HCT116 (cell line): ENCODE results near the gene LYL1. TPM values are rescaled to one million over a fixed set of nuclear protein-coding genes. Genes with fewer than 3 reads are reported as not detected.
A peak's percentile ranks its signal among the peaks of the same experiment; 100 is the strongest.

Experiments used
- ATAC-seq: fragments of 200-7000 bp; cut with Tn5 transposase; 2 replicates; pipeline ENCODE4 v1.9.1; 2020; ENCODE audit warnings: mild to moderate bottlenecking, moderate library complexity
- BruUV-seq: library from RNA; stranded (reverse); fragments of 400-500 nt; replicated peaks from 2 replicates; lab custom pipeline; 2021; lab: Mats Ljungman, UMichigan
- CTCF ChIA-PET: fragments of 300-600 bp; sonication (Branson Sonifier 250); formaldehyde crosslinking; loops from one replicate; lab custom pipeline; 2021; ENCODE audit warnings: antibody characterized with exemption; lab: Charles Lee
- POLR2A ChIA-PET: fragments of 300-600, 350-600 bp; sonication (Branson Sonifier 250); formaldehyde crosslinking; loops from one replicate; lab custom pipeline; 2021; ENCODE audit warnings: antibody characterized with exemption; lab: Charles Lee
- RAD21 ChIA-PET, 2 experiments: fragments of 300-600 bp; sonication (Branson Sonifier 250); formaldehyde crosslinking; loops; one replicate each; lab custom pipeline; 2023; ENCODE audit warnings: low total read pairs in 2 of 2; ENCODE audit not compliant: uncharacterized antibody in 2 of 2, unreplicated experiment in 2 of 2, low non-redundant PET in 1 of 2; lab: Charles Lee
- DNase-seq: peaks from one replicate; pipeline ENCODE4 v3.0.0-alpha.2; 2010; ENCODE audit warnings: low read depth, low spot score
- H2AFZ ChIP-seq: fragments of 200-600 bp; shearing (Covaris generic), sonication (generic); 2 replicates; pipeline ENCODE4 v1.6.1; 2017; ENCODE audit warnings: low read depth, mixed run types, mixed read lengths, antibody characterized with exemption, low read length; ENCODE audit not compliant: poor library complexity, severe bottlenecking
- H3K27ac ChIP-seq: 2 replicates; pipeline ENCODE4 v1.5.1; 2012; ENCODE audit warnings: low read depth, low read length
- H3K27me3 ChIP-seq: fragments of 200-600 bp; sonication (generic); 2 replicates; pipeline ENCODE4 v1.6.1; 2016; ENCODE audit warnings: mixed run types, low read length, mixed read lengths; ENCODE audit not compliant: insufficient read depth
- H3K36me3 ChIP-seq, 2 experiments: fragments of 200-500 bp in 1 of 2; fragments of 200-600 bp in 1 of 2; sonication (Bioruptor generic) in 1 of 2; sonication (generic) in 1 of 2; 2 replicates each; pipeline versions ENCODE4 v1.5.1 to v1.6.1; 2014 to 2016; ENCODE audit warnings: low read length in 2 of 2, inconsistent platforms in 1 of 2, mixed read lengths in 1 of 2, mixed run types in 1 of 2; ENCODE audit not compliant: insufficient read depth in 2 of 2, control insufficient read depth in 1 of 2
- H3K4me1 ChIP-seq, 2 experiments: fragments of 200-600 bp in 1 of 2; sonication (generic) in 1 of 2; 2 replicates each; pipeline versions ENCODE4 v1.5.1 to v1.6.1; 2012 to 2017; ENCODE audit warnings: low read length in 2 of 2, inconsistent platforms in 1 of 2, mild to moderate bottlenecking in 1 of 2, mixed read lengths in 1 of 2, mixed run types in 1 of 2, moderate library complexity in 1 of 2; ENCODE audit not compliant: insufficient read depth in 2 of 2, control insufficient read depth in 1 of 2
- H3K4me2 ChIP-seq: fragments of 200-600 bp; sonication (generic); 2 replicates; pipeline ENCODE4 v1.6.1; 2017; ENCODE audit warnings: mixed run types, low read length, mixed read lengths
- H3K4me3 ChIP-seq, 2 experiments: fragments of 200-600 bp in 1 of 2; sonication (generic) in 1 of 2; replicated peaks in 1 of 2; 2 replicates each; pipeline ENCODE4 v1.5.1; 2011 to 2016; ENCODE audit warnings: low read length in 2 of 2, control low read depth in 1 of 2, low read depth in 1 of 2, mild to moderate bottlenecking in 1 of 2, mixed read lengths in 1 of 2, mixed run types in 1 of 2
- H3K79me2 ChIP-seq: fragments of 200-600 bp; sonication (generic); 2 replicates; pipeline ENCODE4 v1.6.1; 2017; ENCODE audit warnings: mild to moderate bottlenecking, mixed run types, low read length, moderate library complexity, mixed read lengths; ENCODE audit not compliant: insufficient read depth
- H3K9ac ChIP-seq: fragments of 200-600 bp; sonication (generic); 2 replicates; pipeline ENCODE4 v1.6.1; 2016; ENCODE audit warnings: low read length, mixed read lengths
- H3K9me2 ChIP-seq: fragments of 200-600 bp; sonication (generic), shearing (Covaris generic); 2 replicates; pipeline ENCODE4 v1.6.1; 2017; ENCODE audit warnings: mixed run types, mild to moderate bottlenecking, moderate library complexity; ENCODE audit not compliant: insufficient read depth
- H3K9me3 ChIP-seq, 2 experiments: fragments of 200-500 bp in 1 of 2; fragments of 200-600 bp in 1 of 2; sonication (Bioruptor generic) in 1 of 2; sonication (generic) in 1 of 2; 2 replicates each; pipeline ENCODE4 v1.6.1; 2014 to 2017; ENCODE audit warnings: low read length in 2 of 2, mixed read lengths in 2 of 2, inconsistent platforms in 1 of 2, low read depth in 1 of 2, mild to moderate bottlenecking in 1 of 2, mixed run types in 1 of 2, moderate library complexity in 1 of 2; ENCODE audit not compliant: control insufficient read depth in 1 of 2, insufficient read depth in 1 of 2
- H4K20me1 ChIP-seq: fragments of 200-600 bp; sonication (generic), shearing (Covaris generic); 2 replicates; pipeline ENCODE4 v1.6.1; 2017; ENCODE audit warnings: mixed run types, mild to moderate bottlenecking, moderate library complexity; ENCODE audit not compliant: insufficient read depth
- CEBPB ChIP-seq: IDR thresholded peaks from 2 replicates; pipeline ENCODE4 v1.6.1; 2012; ENCODE audit warnings: low read depth
- ZFX ChIP-seq: fragments of 450-650 bp; IDR thresholded peaks from 2 replicates; pipeline ENCODE4 v1.6.1; 2017
- intact Hi-C: fragments of 100-400 bp; cut with micrococcal nuclease; formaldehyde crosslinking; loops from 2 replicates; pipeline ENCODE4 v1.10.0; 2022
- total RNA-seq: library from RNA; stranded (reverse); gene quantifications from one replicate; pipeline ENCODE4 v1.2.1, GENCODE V29; 2021; ENCODE audit not compliant: unreplicated experiment
- TF ChIP-seq, protein P1 (sequence below): IDR thresholded peaks from 2 replicates; pipeline ENCODE4 v1.6.1; 2011; ENCODE audit warnings: mild to moderate bottlenecking, low read length, moderate library complexity; ENCODE audit not compliant: insufficient replicate concordance; ENCODE audit errors: extremely low read depth
- TF ChIP-seq, protein P2 (sequence below), 3 experiments: fragments of 200-600 bp in 1 of 3; sonication (generic) in 1 of 3; IDR thresholded peaks in 2 of 3; conservative IDR thresholded peaks in 1 of 3; 2 replicates each; pipeline ENCODE4 v1.5.1; 2012 to 2017; ENCODE audit warnings: low read depth in 2 of 3, low read length in 2 of 3, antibody characterized with exemption in 1 of 3, borderline replicate concordance in 1 of 3, control low read depth in 1 of 3, mild to moderate bottlenecking in 1 of 3, mixed read lengths in 1 of 3, mixed run types in 1 of 3, moderate library complexity in 1 of 3; ENCODE audit not compliant: insufficient read depth in 1 of 3

LYL1 gene
- total RNA-seq, 1 experiment from 2014 or later = 2.6 TPM

DNA sequence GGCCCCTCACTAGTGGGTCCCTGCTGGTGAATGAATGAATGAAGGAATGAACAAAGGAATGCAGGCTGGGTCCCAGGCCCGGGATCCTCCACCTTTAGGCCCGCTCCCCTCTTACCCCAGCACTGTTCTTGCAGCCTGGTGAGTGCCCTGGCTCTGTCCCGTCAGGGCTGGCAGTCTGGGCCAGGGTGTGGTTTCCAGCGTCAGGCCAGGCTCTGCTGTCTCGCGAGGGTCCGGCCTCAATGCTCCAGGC, 317 bp downstream of the LYL1 start:
- peak overlapping the region; percentile 56 for H3K4me2 ChIP-seq
- POLR2A ChIA-PET = no interaction called here
- peak overlapping the region; percentile 44 for H3K9ac ChIP-seq

DNA sequence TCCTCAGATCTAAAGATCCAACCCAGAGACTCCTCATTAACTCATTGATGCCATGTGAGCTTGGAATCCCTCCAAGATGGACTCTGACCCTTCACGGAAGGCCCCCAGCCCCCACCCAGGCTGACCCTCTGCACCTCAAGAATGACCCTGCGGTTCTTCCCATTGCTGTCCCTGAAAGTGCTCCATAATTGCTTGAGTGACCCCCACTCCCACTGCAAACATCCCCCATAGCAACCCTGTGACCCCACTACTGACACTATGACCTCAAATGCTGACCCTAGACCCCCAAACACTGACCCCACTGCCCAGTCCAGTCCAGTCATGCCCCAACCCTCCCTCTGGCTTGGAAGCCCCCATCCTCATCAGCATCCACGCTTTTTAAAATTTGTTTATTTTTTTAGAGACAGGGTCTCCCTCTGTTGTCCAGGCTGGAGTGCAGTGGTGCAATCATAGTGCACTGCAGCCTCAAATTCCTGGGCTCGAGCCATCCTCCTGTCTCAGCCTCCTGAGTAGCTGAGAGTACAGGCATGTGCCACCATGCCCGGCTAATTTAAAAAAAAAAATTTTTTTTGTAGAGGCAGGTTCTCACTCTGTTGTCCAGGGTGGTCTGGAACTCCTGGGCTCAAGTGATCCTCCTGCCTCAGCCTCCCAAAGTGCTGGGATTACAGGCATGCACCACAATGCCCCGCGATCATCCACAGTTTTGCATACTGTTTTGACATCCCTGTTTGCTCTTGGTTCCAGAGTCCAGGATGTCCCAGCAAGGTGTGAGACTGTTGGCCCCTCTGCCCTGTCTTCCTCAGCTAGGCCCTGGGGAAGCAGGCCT, 855 bp downstream of the LYL1 start:
- ChIA-PET CTCF (interaction anchor here (0.5 to 1.0 kb wide), 10 partner anchors 16 to 233 kb away, joined by 3 to 13 read pairs (median 4); partner anchors contain the start of gene NACC1), RAD21 (interaction anchor here in 1 of 2 experiments (0.8 kb wide), 1 partner anchor 124 kb away, joined by 4 read pairs; no protein-coding TSS in a partner anchor), POLR2A (interaction anchor here (1.0 kb wide), 1 partner anchor 51 kb away, joined by 4 read pairs; no protein-coding TSS in a partner anchor)
- Histone ChIP-seq H3K9me3 (no peaks in the 10 kb centered on the region), H3K9me2 (no peaks in the 10 kb centered on the region), H3K4me3 (peak overlapping the region; percentile 28 to 45), H4K20me1 (no peaks in the 10 kb centered on the region), H2AFZ (no peak overlapping the region), H3K79me2 (no peaks in the 10 kb centered on the region), H3K9ac (peak overlapping the region; percentile 44), H3K4me1 (peaks cover 3 to 39% of the 10 kb centered on the region in 2 experiments; a peak in 3 of 4 replicates), H3K36me3 (no peaks in the 10 kb centered on the region), H3K27ac (peak overlapping the region; percentile 16; the same call in 1 of the 2 replicates), H3K27me3 (no peaks in the 10 kb centered on the region), H3K4me2 (peak overlapping the region; percentile 56)
- intact Hi-C loops = loop anchor here (1.0 kb wide), 1 partner anchor 160 kb away; no protein-coding TSS in a partner anchor
- TF ChIP-seq, protein P1, sequence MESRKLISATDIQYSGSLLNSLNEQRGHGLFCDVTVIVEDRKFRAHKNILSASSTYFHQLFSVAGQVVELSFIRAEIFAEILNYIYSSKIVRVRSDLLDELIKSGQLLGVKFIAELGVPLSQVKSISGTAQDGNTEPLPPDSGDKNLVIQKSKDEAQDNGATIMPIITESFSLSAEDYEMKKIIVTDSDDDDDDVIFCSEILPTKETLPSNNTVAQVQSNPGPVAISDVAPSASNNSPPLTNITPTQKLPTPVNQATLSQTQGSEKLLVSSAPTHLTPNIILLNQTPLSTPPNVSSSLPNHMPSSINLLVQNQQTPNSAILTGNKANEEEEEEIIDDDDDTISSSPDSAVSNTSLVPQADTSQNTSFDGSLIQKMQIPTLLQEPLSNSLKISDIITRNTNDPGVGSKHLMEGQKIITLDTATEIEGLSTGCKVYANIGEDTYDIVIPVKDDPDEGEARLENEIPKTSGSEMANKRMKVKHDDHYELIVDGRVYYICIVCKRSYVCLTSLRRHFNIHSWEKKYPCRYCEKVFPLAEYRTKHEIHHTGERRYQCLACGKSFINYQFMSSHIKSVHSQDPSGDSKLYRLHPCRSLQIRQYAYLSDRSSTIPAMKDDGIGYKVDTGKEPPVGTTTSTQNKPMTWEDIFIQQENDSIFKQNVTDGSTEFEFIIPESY = no peak
- TF ChIP-seq, protein P2, sequence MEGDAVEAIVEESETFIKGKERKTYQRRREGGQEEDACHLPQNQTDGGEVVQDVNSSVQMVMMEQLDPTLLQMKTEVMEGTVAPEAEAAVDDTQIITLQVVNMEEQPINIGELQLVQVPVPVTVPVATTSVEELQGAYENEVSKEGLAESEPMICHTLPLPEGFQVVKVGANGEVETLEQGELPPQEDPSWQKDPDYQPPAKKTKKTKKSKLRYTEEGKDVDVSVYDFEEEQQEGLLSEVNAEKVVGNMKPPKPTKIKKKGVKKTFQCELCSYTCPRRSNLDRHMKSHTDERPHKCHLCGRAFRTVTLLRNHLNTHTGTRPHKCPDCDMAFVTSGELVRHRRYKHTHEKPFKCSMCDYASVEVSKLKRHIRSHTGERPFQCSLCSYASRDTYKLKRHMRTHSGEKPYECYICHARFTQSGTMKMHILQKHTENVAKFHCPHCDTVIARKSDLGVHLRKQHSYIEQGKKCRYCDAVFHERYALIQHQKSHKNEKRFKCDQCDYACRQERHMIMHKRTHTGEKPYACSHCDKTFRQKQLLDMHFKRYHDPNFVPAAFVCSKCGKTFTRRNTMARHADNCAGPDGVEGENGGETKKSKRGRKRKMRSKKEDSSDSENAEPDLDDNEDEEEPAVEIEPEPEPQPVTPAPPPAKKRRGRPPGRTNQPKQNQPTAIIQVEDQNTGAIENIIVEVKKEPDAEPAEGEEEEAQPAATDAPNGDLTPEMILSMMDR (IDR thresholded peaks at IDR 0.05 in 2 of 3, conservative IDR thresholded peaks at IDR 0.05 in 1 of 3; ENCODE audit: borderline replicate concordance in 1 of 3, insufficient read depth in 1 of 3, low read depth in 2 of 3, low read length in 2 of 3) = 0 out of 6 replicates have a peak, but pooled peaks of 1 of the 3 experiments have one; percentile 1
- DNase-seq (no peak), ATAC-seq (no peak)
- no TSS peak for BruUV-seq

More for the DNA sequence above, 317 bp downstream of the LYL1 start:
- ATAC-seq (peak; percentile 33; the same call in 1 of the 2 replicates), DNase-seq (no peak)
- Histone ChIP-seq H3K9me3 (no peaks in the 10 kb centered on the region), H3K9me2 (no peaks in the 10 kb centered on the region), H2AFZ (no peak overlapping the region), H3K27ac (peak overlapping the region; percentile 16; the same call in 1 of the 2 replicates), H3K4me1 (peaks cover 3 to 38% of the 10 kb centered on the region in 2 experiments; a peak in 3 of 4 replicates), H3K27me3 (no peaks in the 10 kb centered on the region), H4K20me1 (no peaks in the 10 kb centered on the region), H3K4me3 (peak overlapping the region; percentile 28 to 45), H3K36me3 (peaks cover 0 to 1% of the 10 kb centered on the region in 2 experiments; a peak in 1 of 4 replicates), H3K79me2 (no peaks in the 10 kb centered on the region)
- intact Hi-C loops = no loop called here
- ChIA-PET CTCF (no interaction called here), RAD21 (no interaction called here)
- TSS peak; percentile 39 for BruUV-seq
- TF ChIP-seq CEBPB = no peak
- 0 out of 2 replicates have a peak, but pooled peaks have one; percentile 45 for TF ChIP-seq ZFX
